CD4-positive, alpha-beta T cell (primary cell): ENCODE measurements around the gene NOBOX. TPM values are rescaled to one million over a fixed set of nuclear protein-coding genes. Genes with fewer than 3 reads are reported as not detected.

Source experiments
- ATAC-seq: fragments of 200-7000 bp; cut with Tn5 transposase; one replicate; pipeline ENCODE4 v1.10.0; 2022; ENCODE audit warnings: mild to moderate bottlenecking; ENCODE audit not compliant: poor library complexity
- CTCF ChIA-PET: fragments of 350-600 bp; sonication (Branson Sonifier 250); formaldehyde crosslinking; loops from one replicate; lab custom pipeline; 2021; ENCODE audit warnings: antibody characterized with exemption, inconsistent platforms; lab: Charles Lee
- POLR2A ChIA-PET: fragments of 350-600 bp; sonication (Branson Sonifier 250); formaldehyde crosslinking; loops from one replicate; lab custom pipeline; 2021; ENCODE audit warnings: antibody characterized with exemption, inconsistent platforms; lab: Charles Lee
- DNase-seq, 14 experiments: peaks; one replicate each; pipeline ENCODE4 v3.0.0-alpha.2; 2013 to 2020; ENCODE audit warnings: mixed read lengths in 2 of 14
- H3K27ac ChIP-seq, 2 donors: one replicate each; pipeline versions ENCODE4 v1.5.1 to v1.7.0; 2013; ENCODE audit warnings: low read length in 2 of 2, low read depth in 1 of 2, mild to moderate bottlenecking in 1 of 2
- H3K27me3 ChIP-seq, 2 experiments: 1 replicate in 1 of 2; 2 replicates in 1 of 2; pipeline versions ENCODE4 v1.6.1 to v1.7.0; 2013; ENCODE audit warnings: low read length in 2 of 2, control low read depth in 1 of 2, mild to moderate bottlenecking in 1 of 2, moderate library complexity in 1 of 2; ENCODE audit not compliant: insufficient read depth in 2 of 2, control insufficient read depth in 1 of 2
- H3K36me3 ChIP-seq: one replicate; pipeline ENCODE4 v1.6.1; 2013; ENCODE audit warnings: low read length, control low read depth; ENCODE audit not compliant: insufficient read depth
- H3K4me1 ChIP-seq: one replicate; pipeline ENCODE4 v1.6.1; 2013; ENCODE audit warnings: low read length, control low read depth; ENCODE audit not compliant: insufficient read depth
- H3K4me3 ChIP-seq: one replicate; pipeline ENCODE4 v1.5.1; 2013; ENCODE audit warnings: mild to moderate bottlenecking, low read length, moderate library complexity
- H3K9me3 ChIP-seq, 2 experiments: 1 replicate in 1 of 2; 2 replicates in 1 of 2; pipeline versions ENCODE4 v1.6.1 to v1.7.0; 2013; ENCODE audit warnings: low read length in 2 of 2, mild to moderate bottlenecking in 2 of 2, control low read depth in 1 of 2, moderate library complexity in 1 of 2; ENCODE audit not compliant: control insufficient read depth in 1 of 2, insufficient read depth in 1 of 2
- H3K27ac Mint-ChIP-seq: one replicate; pipeline ENCODE4 v1.8.0; 2020; ENCODE audit warnings: mixed read lengths
- H3K27me3 Mint-ChIP-seq: one replicate; pipeline ENCODE4 v1.8.0; 2021; ENCODE audit warnings: mixed read lengths
- H3K36me3 Mint-ChIP-seq: one replicate; pipeline ENCODE4 v1.8.0; 2021; ENCODE audit warnings: low read depth, mixed read lengths
- H3K4me1 Mint-ChIP-seq: one replicate; pipeline ENCODE4 v1.8.0; 2021; ENCODE audit warnings: low read depth, mixed read lengths
- H3K4me3 Mint-ChIP-seq: one replicate; pipeline ENCODE4 v1.8.0; 2020; ENCODE audit warnings: mild to moderate bottlenecking, mixed read lengths
- H3K9me3 Mint-ChIP-seq: one replicate; pipeline ENCODE4 v1.8.0; 2020; ENCODE audit warnings: mixed read lengths
- intact Hi-C, 2 experiments: fragments of 100-400 bp; cut with DNase I in 1 of 2; cut with micrococcal nuclease in 1 of 2; formaldehyde crosslinking; loops; one replicate each; pipeline versions ENCODE4 v1.15.1 to v1.9.0; 2023 to 2025; cut with DNase I, micrococcal nuclease
- total RNA-seq, 174 experiments: library from RNA in 2 of 174; stranded (reverse) in 2 of 174; gene quantifications; one replicate each; pipeline ENCODE4 v1.2.3 and lab custom pipeline; 2021 to 2026
- TF ChIP-seq, protein P1 (sequence below): fragments of 200-600 bp; IDR thresholded peaks from one replicate; pipeline ENCODE4 v1.8.0; 2022; ENCODE audit warnings: antibody characterized with exemption, mild to moderate bottlenecking

The NOBOX gene
- total RNA-seq, 2 experiments from 2014 or later: not detected

GRCh38 chr7:144404946-144405345 is 1.5 kb upstream of the NOBOX start:
- Mint-ChIP-seq H3K4me1 (no peaks in the 10 kb centered on the region), H3K27ac (no peak overlapping the region), H3K4me3 (no peak overlapping the region), H3K9me3 (no peaks in the 10 kb centered on the region), H3K36me3 (no peaks in the 10 kb centered on the region), H3K27me3 (peaks cover 12% of the 10 kb centered on the region)
- H3K4me1 ChIP-seq: no peaks in the 10 kb centered on the region
- no peak overlapping the region for H3K27ac ChIP-seq
- H3K9me3 ChIP-seq: no peaks in the 10 kb centered on the region
- TF ChIP-seq, protein P1, sequence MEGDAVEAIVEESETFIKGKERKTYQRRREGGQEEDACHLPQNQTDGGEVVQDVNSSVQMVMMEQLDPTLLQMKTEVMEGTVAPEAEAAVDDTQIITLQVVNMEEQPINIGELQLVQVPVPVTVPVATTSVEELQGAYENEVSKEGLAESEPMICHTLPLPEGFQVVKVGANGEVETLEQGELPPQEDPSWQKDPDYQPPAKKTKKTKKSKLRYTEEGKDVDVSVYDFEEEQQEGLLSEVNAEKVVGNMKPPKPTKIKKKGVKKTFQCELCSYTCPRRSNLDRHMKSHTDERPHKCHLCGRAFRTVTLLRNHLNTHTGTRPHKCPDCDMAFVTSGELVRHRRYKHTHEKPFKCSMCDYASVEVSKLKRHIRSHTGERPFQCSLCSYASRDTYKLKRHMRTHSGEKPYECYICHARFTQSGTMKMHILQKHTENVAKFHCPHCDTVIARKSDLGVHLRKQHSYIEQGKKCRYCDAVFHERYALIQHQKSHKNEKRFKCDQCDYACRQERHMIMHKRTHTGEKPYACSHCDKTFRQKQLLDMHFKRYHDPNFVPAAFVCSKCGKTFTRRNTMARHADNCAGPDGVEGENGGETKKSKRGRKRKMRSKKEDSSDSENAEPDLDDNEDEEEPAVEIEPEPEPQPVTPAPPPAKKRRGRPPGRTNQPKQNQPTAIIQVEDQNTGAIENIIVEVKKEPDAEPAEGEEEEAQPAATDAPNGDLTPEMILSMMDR: no peak
- ChIA-PET POLR2A (no interaction called here), CTCF (no interaction called here)
- ATAC-seq (no peak), DNase-seq (no peak)
- no peaks in the 10 kb centered on the region for H3K27me3 ChIP-seq
- H3K4me3 ChIP-seq: no peak overlapping the region
- intact Hi-C loops: no loop called here
- H3K36me3 ChIP-seq: no peaks in the 10 kb centered on the region

- H3K4me3 ChIP-seq: no peak overlapping the region
- intact Hi-C loops: no loop called here
- no peaks in the 10 kb centered on the region for H3K36me3 Mint-ChIP-seq
- H3K27ac Mint-ChIP-seq: no peak overlapping the region
- no peaks in the 10 kb centered on the region for H3K36me3 ChIP-seq
- peaks cover 8% of the 10 kb centered on the region for H3K27me3 Mint-ChIP-seq
- no peaks in the 10 kb centered on the region for H3K9me3 ChIP-seq
- no peak overlapping the region for H3K4me3 Mint-ChIP-seq
- ChIA-PET CTCF (no interaction called here), POLR2A (no interaction called here)
- H3K4me1 Mint-ChIP-seq: no peaks in the 10 kb centered on the region
- H3K4me1 ChIP-seq: no peaks in the 10 kb centered on the region
- H3K27ac ChIP-seq: no peak overlapping the region
- no peaks in the 10 kb centered on the region for H3K9me3 Mint-ChIP-seq
- no peaks in the 10 kb centered on the region for H3K27me3 ChIP-seq
- ATAC-seq (no peak), DNase-seq (no peak)
- TF ChIP-seq, protein P1: no peak
Observed at GRCh38 chr7:144403102-144403501, 391 bp downstream of the NOBOX start.

DNA sequence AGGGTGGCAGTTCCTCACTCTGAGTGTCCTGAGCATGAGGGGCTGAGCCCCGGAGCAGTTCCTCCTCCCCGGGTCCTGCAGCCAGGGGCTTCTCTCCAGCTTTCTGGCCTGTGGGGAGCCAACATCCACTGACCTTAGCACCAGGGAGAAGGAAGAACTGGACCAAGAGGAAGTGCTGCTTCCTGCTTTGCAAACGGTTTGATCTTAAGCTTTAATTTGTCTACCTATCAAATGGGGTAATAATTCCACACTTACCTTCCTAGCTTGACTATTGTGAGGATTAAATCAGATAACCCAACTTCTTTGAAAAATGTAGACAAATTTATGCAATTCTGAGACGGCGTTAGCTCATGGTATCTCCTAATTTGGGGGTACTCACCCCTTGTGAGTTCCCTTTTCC is 2.0 kb downstream of the NOBOX start:
- TF ChIP-seq, protein P1: no peak
- no peaks in the 10 kb centered on the region for H3K9me3 ChIP-seq
- ChIA-PET CTCF (interaction anchor here (1.0 kb wide), 1 partner anchor 10 kb away, joined by 3 read pairs; no protein-coding TSS in a partner anchor), POLR2A (no interaction called here)
- H3K27ac ChIP-seq: no peak overlapping the region
- no peaks in the 10 kb centered on the region for H3K36me3 Mint-ChIP-seq
- no peaks in the 10 kb centered on the region for H3K36me3 ChIP-seq
- no peak for DNase-seq
- H3K4me1 Mint-ChIP-seq: no peaks in the 10 kb centered on the region
- H3K27me3 Mint-ChIP-seq: no peaks in the 10 kb centered on the region
- H3K4me3 ChIP-seq: no peak overlapping the region
- H3K27me3 ChIP-seq: no peaks in the 10 kb centered on the region
- ATAC-seq: no peak
- no peak overlapping the region for H3K4me3 Mint-ChIP-seq
- no peak overlapping the region for H3K27ac Mint-ChIP-seq
- H3K4me1 ChIP-seq: no peaks in the 10 kb centered on the region
- intact Hi-C loops: no loop called here
- no peaks in the 10 kb centered on the region for H3K9me3 Mint-ChIP-seq
